Esophagus muscularis mucosa (tissue), 4 donors: ENCODE measurements around the gene ITPKB. TPM values are rescaled to one million over a fixed set of nuclear protein-coding genes. Genes with fewer than 3 reads are reported as not detected.
"Not testable (repeated sequence)": the region's sequence is repeated elsewhere in the genome, so short reads cannot be mapped to it uniquely, and the experiment has no call there.

ENCODE experiments used
- DNase-seq: peaks from one replicate; pipeline ENCODE4 v3.0.0-alpha.2; 2017; ENCODE audit errors: extremely low spot score
- H3K27ac ChIP-seq, 4 donors: fragments of 200-600 bp; sonication (generic); replicated peaks in 1 of 4; 1 replicate in 3 of 4; 2 replicates in 1 of 4; pipeline ENCODE4 v1.5.1; 2016 to 2019; ENCODE audit warnings: mild to moderate bottlenecking in 1 of 4
- H3K27me3 ChIP-seq, 4 donors: fragments of 200-600 bp; sonication (generic); one replicate each; pipeline versions ENCODE4 v1.5.1 to v1.6.0; 2016 to 2019
- H3K36me3 ChIP-seq, 4 donors: fragments of 200-600 bp; sonication (generic); one replicate each; pipeline ENCODE4 v1.5.1; 2016 to 2019
- H3K4me1 ChIP-seq, 4 donors: fragments of 200-600 bp; sonication (generic); one replicate each; pipeline ENCODE4 v1.5.1; 2016 to 2019
- H3K4me3 ChIP-seq, 4 donors: fragments of 200-600 bp; sonication (generic); 1 replicate in 2 of 4; 2 replicates in 2 of 4; pipeline ENCODE4 v1.5.1; 2016 to 2019; ENCODE audit warnings: mild to moderate bottlenecking in 4 of 4, moderate library complexity in 1 of 4
- H3K9me3 ChIP-seq, 4 donors: fragments of 200-600 bp; sonication (generic); 1 replicate in 3 of 4; 2 replicates in 1 of 4; pipeline ENCODE4 v1.5.1; 2016 to 2019
- CTCF ChIP-seq, 3 experiments: fragments of 200-600 bp in 2 of 3; fragments of 450-650 bp in 1 of 3; sonication (generic) in 2 of 3; IDR thresholded peaks; one replicate each; pipeline ENCODE4 v1.5.1; 2017 to 2019; ENCODE audit warnings: antibody characterized with exemption in 3 of 3, mild to moderate bottlenecking in 2 of 3, moderate library complexity in 1 of 3
- EP300 ChIP-seq: sonication (generic); formaldehyde crosslinking; IDR thresholded peaks from one replicate; pipeline ENCODE4 v1.6.1; 2017; ENCODE audit warnings: antibody characterized with exemption
- POLR2A ChIP-seq: fragments of 450-650 bp; IDR thresholded peaks from one replicate; pipeline ENCODE4 v1.6.1; 2017; ENCODE audit warnings: antibody characterized with exemption, moderate library complexity, mild to moderate bottlenecking, low read depth
- POLR2AphosphoS5 ChIP-seq, 2 donors: sonication (generic); formaldehyde crosslinking; IDR thresholded peaks; one replicate each; pipeline ENCODE4 v1.6.1; 2017; ENCODE audit warnings: antibody characterized with exemption in 2 of 2
- WGBS: methylation state at CpG from one replicate; pipeline ENCODE4 v1.1.5; 2018; 5-methylcytosine and 5-hydroxymethylcytosine counted together
- intact Hi-C: fragments of 100-400 bp; cut with DNase I; formaldehyde crosslinking; loops from one replicate; pipeline ENCODE4 v1.15.1; 2023
- total RNA-seq, 4 donors: library from RNA; depleted of rRNA; stranded (reverse); fragments of >200 nt; gene quantifications; one replicate each; pipeline versions ENCODE4 v1.1.0 to v1.2.1, GENCODE V29; 2016

ITPKB gene
- total RNA-seq, 4 donors from 2014 or later: 71.1 to 156 (median 116) TPM

GRCh38 chr1:226722240-226722900, 16.7 kb downstream of the ITPKB start:
- Histone ChIP-seq H3K9me3 (no peaks in the 10 kb centered on the region), H3K36me3 (peaks cover 0 to 12% (median 2%) of the 10 kb centered on the region in 4 donors), H3K4me3 (no peak overlapping the region), H3K27ac (peak overlapping the region in 3 of 4 donors; percentile 97 to 98 (median 98)), H3K4me1 (peaks cover 42 to 99% (median 93%) of the 10 kb centered on the region in 4 donors), H3K27me3 (no peaks in the 10 kb centered on the region)
- WGBS: 61% methylated on average over 7 of the region's 11 CpGs
- no peak for DNase-seq
- TF ChIP-seq EP300 (no peak), CTCF (IDR thresholded peaks at IDR 0.05) (no peak), POLR2A (no peak), POLR2AphosphoS5 (IDR thresholded peaks at IDR 0.05) (no peak)
- intact Hi-C loops: no loop called here

- DNase-seq, intact Hi-C loops, H3K4me3 ChIP-seq, H3K9me3 ChIP-seq, H3K27me3 ChIP-seq: not testable (repeated sequence)
- Histone ChIP-seq H3K27ac (peak overlapping the region in 3 of 4 donors; percentile 51 to 72 (median 71)), H3K36me3 (peaks cover 0 to 12% (median 0%) of the 10 kb centered on the region in 4 donors), H3K4me1 (peaks cover 47 to 97% (median 92%) of the 10 kb centered on the region in 4 donors)
- 88% methylated on average over 13 of the region's 13 CpGs for WGBS
Measured at GRCh38 chr1:226720574-226720973, 18.5 kb downstream of the ITPKB start.

GRCh38 chr1:226719596-226720387, 19.3 kb downstream of the ITPKB start:
- no peaks in the 10 kb centered on the region for H3K9me3 ChIP-seq
- peaks cover 0 to 12% (median 0%) of the 10 kb centered on the region in 4 donors for H3K36me3 ChIP-seq
- H3K27me3 ChIP-seq: no peaks in the 10 kb centered on the region
- peak overlapping the region in 3 of 4 donors; percentile 51 to 72 (median 71) for H3K27ac ChIP-seq
- no peak overlapping the region for H3K4me3 ChIP-seq
- WGBS: 55% methylated on average over 11 of the region's 11 CpGs
- TF ChIP-seq POLR2A (no peak), POLR2AphosphoS5 (IDR thresholded peaks at IDR 0.05) (no peak), EP300 (no peak), CTCF (IDR thresholded peaks at IDR 0.05) (no peak)
- no peak for DNase-seq
- peaks cover 40 to 95% (median 91%) of the 10 kb centered on the region in 4 donors for H3K4me1 ChIP-seq
- intact Hi-C loops: no loop called here

GRCh38 chr1:226717256-226717909, 21.7 kb downstream of the ITPKB start:
- TF ChIP-seq POLR2AphosphoS5 (IDR thresholded peaks at IDR 0.05): no peak
- TF ChIP-seq EP300: no peak
- no peak for TF ChIP-seq POLR2A
- no peak for TF ChIP-seq CTCF (IDR thresholded peaks at IDR 0.05)
- H3K36me3 ChIP-seq: peaks cover 0 to 4% (median 0%) of the 10 kb centered on the region in 4 donors
- no peak for DNase-seq
- H3K4me3 ChIP-seq: no peak overlapping the region
- no peaks in the 10 kb centered on the region for H3K9me3 ChIP-seq
- 77% methylated on average over 11 of the region's 11 CpGs for WGBS
- intact Hi-C loops: no loop called here
- no peaks in the 10 kb centered on the region for H3K27me3 ChIP-seq
- peak overlapping the region in 3 of 4 donors; percentile 51 to 71 (median 67) for H3K27ac ChIP-seq
- H3K4me1 ChIP-seq: peaks cover 28 to 95% (median 89%) of the 10 kb centered on the region in 4 donors

GRCh38 chr1:226716577-226716976, 22.5 kb downstream of the ITPKB start:
- H3K27ac ChIP-seq: peak overlapping the region in 3 of 4 donors; percentile 51 to 71 (median 67)
- TF ChIP-seq EP300 (no peak), CTCF (IDR thresholded peaks at IDR 0.05) (no peak), POLR2AphosphoS5 (IDR thresholded peaks at IDR 0.05) (no peak), POLR2A (no peak)
- peaks cover 33 to 96% (median 90%) of the 10 kb centered on the region in 4 donors for H3K4me1 ChIP-seq
- H3K36me3 ChIP-seq: no peaks in the 10 kb centered on the region
- H3K9me3 ChIP-seq: no peaks in the 10 kb centered on the region
- WGBS: 36% methylated on average over 3 of the region's 3 CpGs
- intact Hi-C loops: no loop called here
- DNase-seq: no peak
- no peaks in the 10 kb centered on the region for H3K27me3 ChIP-seq
- H3K4me3 ChIP-seq: no peak overlapping the region
